Measurements from ENCODE around the gene RPL19.

DNA sequence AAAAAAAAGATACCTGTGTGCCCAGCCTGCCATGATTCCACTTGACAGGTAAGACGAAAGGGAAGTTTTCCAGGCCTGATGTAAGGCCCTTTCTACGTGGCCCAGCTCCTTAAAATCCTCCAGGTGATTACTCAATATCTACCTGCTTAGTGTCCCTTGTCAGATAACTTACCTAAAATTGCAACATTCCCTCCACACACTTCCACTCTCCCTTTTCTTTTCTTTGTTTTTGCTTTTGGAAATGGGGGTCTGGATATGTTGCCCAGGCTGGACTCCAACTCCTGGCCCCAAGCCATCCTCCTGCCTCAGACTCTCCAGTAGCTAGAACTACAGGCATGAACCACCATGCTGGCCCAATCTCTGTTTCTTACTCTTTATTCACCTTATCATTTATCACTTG lies 41.5 kb upstream of the RPL19 start:
- TF ChIP-seq, protein P1, sequence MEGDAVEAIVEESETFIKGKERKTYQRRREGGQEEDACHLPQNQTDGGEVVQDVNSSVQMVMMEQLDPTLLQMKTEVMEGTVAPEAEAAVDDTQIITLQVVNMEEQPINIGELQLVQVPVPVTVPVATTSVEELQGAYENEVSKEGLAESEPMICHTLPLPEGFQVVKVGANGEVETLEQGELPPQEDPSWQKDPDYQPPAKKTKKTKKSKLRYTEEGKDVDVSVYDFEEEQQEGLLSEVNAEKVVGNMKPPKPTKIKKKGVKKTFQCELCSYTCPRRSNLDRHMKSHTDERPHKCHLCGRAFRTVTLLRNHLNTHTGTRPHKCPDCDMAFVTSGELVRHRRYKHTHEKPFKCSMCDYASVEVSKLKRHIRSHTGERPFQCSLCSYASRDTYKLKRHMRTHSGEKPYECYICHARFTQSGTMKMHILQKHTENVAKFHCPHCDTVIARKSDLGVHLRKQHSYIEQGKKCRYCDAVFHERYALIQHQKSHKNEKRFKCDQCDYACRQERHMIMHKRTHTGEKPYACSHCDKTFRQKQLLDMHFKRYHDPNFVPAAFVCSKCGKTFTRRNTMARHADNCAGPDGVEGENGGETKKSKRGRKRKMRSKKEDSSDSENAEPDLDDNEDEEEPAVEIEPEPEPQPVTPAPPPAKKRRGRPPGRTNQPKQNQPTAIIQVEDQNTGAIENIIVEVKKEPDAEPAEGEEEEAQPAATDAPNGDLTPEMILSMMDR (conservative IDR thresholded peaks at IDR 0.05; ENCODE audit: low read length): no peak
- TF ChIP-seq EZH2phosphoT487 (IDR thresholded peaks at IDR 0.05; ENCODE audit: borderline replicate concordance, low read depth, low read length): no peak
